Neutrophil (primary cell): ENCODE measurements around the gene MRTFB.

Source experiments
- H3K27ac ChIP-seq: fragments of 200-600 bp; sonication (generic); 2 replicates; pipeline ENCODE4 v1.5.1; 2016; ENCODE audit warnings: mild to moderate bottlenecking, moderate library complexity
- H3K27me3 ChIP-seq: fragments of 200-600 bp; sonication (generic); 2 replicates; pipeline ENCODE4 v1.6.0; 2016; ENCODE audit warnings: mild to moderate bottlenecking
- H3K36me3 ChIP-seq: fragments of 200-600 bp; sonication (generic); 2 replicates; pipeline ENCODE4 v1.5.1; 2017
- H3K4me1 ChIP-seq, 2 experiments: fragments of 200-600 bp in 1 of 2; sonication (generic) in 1 of 2; 1 replicate in 1 of 2; 2 replicates in 1 of 2; pipeline versions ENCODE4 v1.5.1 to v1.6.1; 2013 to 2016; ENCODE audit warnings: low read depth in 1 of 2, low read length in 1 of 2, mild to moderate bottlenecking in 1 of 2, moderate library complexity in 1 of 2; ENCODE audit not compliant: control insufficient read depth in 1 of 2, insufficient read depth in 1 of 2
- H3K4me3 ChIP-seq, 2 experiments: fragments of 200-600 bp in 1 of 2; sonication (generic) in 1 of 2; 1 replicate in 1 of 2; 2 replicates in 1 of 2; pipeline ENCODE4 v1.5.1; 2013 to 2016; ENCODE audit warnings: low read depth in 1 of 2, low read length in 1 of 2, mild to moderate bottlenecking in 1 of 2, moderate library complexity in 1 of 2
- H3K9me3 ChIP-seq: fragments of 200-600 bp; sonication (generic); 2 replicates; pipeline ENCODE4 v1.5.1; 2016
- TF ChIP-seq, protein P1 (sequence below): fragments of 200-600 bp; sonication (generic); IDR thresholded peaks from 2 replicates; pipeline ENCODE4 v1.5.1; 2016; ENCODE audit warnings: antibody characterized with exemption

MRTFB gene

DNA sequence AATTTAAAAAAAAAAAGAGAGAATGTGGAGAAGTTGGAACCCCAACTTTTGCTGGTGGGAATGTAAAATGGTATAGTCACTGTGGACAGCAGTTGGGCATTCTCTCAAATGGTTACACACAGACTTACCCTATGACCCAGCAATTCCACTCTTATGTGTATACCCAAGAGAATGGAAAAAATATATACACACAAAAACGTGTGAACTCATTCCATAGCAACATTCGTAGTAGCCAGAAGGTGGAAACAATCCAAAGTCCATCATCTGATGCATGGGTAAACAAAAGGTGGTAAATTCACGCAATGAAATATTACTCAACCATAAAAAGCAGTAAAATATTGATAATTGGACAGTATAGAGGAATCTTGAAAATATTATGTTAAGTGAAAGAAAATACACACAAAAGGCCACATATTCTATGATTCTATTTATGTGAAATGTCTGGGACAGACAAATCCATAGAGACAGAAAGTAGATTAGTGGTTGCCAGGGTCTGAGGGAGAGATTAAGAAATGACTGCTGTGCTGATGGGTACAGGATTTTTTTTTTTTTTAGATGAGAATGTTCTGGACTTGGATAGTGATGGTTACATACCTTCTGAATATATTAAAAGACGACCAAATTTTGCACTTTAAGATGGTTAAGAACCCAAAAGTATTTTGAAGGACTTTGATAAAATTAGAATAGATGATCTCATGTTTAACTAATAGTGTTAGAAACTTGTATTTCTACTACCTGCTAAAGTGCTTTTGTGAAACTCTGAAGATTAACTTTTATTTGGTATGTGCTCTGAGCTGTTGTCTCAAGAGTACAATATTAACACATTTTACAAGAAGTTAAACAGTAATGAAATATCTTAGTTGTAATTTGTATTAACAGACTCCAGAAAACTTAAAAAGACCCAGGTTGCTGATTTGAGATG, 60.9 kb downstream of the MRTFB start:
- H3K4me1 ChIP-seq, result no peaks in the 10 kb centered on the region
- H3K27ac ChIP-seq, result no peak overlapping the region
- no peaks in the 10 kb centered on the region for H3K9me3 ChIP-seq
- H3K4me3 ChIP-seq, result no peak overlapping the region
- TF ChIP-seq, protein P1, sequence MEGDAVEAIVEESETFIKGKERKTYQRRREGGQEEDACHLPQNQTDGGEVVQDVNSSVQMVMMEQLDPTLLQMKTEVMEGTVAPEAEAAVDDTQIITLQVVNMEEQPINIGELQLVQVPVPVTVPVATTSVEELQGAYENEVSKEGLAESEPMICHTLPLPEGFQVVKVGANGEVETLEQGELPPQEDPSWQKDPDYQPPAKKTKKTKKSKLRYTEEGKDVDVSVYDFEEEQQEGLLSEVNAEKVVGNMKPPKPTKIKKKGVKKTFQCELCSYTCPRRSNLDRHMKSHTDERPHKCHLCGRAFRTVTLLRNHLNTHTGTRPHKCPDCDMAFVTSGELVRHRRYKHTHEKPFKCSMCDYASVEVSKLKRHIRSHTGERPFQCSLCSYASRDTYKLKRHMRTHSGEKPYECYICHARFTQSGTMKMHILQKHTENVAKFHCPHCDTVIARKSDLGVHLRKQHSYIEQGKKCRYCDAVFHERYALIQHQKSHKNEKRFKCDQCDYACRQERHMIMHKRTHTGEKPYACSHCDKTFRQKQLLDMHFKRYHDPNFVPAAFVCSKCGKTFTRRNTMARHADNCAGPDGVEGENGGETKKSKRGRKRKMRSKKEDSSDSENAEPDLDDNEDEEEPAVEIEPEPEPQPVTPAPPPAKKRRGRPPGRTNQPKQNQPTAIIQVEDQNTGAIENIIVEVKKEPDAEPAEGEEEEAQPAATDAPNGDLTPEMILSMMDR, result no peak
- H3K27me3 ChIP-seq, result no peaks in the 10 kb centered on the region
- H3K36me3 ChIP-seq, result no peaks in the 10 kb centered on the region

DNA sequence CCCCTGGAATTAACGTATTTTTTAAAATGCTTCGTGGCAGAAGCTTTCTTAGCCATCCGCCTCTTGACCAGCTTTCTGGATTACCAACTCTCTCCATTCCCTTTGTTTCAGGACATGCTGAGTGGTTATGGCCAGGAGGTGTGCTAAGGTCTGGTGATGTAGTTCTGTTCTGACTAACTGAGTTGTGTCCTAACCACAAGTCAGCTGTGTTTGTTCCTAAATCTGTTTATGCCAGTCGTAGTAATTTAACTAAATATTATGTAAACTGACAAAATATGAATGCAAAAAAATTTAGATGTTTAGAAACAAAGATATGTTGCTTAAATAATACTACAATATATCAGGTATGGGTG, 61.6 kb downstream of the MRTFB start:
- Histone ChIP-seq H3K27me3 (no peaks in the 10 kb centered on the region), H3K4me1 (no peaks in the 10 kb centered on the region), H3K27ac (no peak overlapping the region), H3K36me3 (no peaks in the 10 kb centered on the region), H3K9me3 (no peaks in the 10 kb centered on the region), H3K4me3 (no peak overlapping the region)
- TF ChIP-seq, protein P1, result no peak

DNA sequence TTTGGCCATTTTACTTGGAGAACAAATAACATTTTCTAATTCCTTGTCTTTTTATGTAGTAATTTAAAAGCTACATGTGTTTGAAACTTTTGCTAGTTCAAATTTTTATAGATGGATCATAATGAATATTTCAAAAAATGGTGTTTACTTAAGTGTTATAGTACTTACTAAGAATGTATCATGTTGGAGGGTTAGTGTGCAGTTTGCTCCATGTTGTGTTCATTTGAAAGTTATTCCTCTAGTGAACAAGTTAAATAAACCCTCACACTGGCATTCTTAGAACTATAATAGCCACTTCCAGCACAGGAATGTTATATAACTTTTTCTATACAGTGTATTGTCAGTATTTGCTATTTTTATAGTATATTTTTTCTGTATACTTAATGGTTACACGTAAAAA, 62.8 kb downstream of the MRTFB start:
- no peaks in the 10 kb centered on the region for H3K4me1 ChIP-seq
- no peaks in the 10 kb centered on the region for H3K27me3 ChIP-seq
- TF ChIP-seq, protein P1, result no peak
- no peaks in the 10 kb centered on the region for H3K9me3 ChIP-seq
- H3K27ac ChIP-seq, result no peak overlapping the region
- H3K4me3 ChIP-seq, result no peak overlapping the region
- no peaks in the 10 kb centered on the region for H3K36me3 ChIP-seq

DNA sequence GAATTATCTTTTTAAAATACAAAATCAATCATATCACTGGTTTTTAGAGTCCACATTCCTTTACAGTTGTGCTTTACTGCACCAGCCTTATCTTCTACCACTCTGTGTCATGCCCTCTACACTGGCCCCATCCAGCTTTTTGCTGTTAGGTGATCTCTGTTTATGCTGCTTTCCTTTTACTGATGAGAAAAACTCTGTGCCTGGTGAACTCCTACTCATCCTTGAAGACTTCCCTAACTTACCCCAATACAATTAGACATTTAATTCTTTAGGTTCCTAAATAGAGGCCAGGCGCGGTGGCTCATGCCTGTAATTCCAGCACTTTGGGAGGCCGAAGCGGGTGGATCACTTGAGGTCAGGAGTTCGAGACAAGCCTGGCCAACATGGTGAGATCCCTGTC, 64.6 kb downstream of the MRTFB start:
- Histone ChIP-seq H3K9me3 (no peaks in the 10 kb centered on the region), H3K27ac (no peak overlapping the region), H3K4me1 (no peaks in the 10 kb centered on the region), H3K27me3 (no peaks in the 10 kb centered on the region), H3K36me3 (no peaks in the 10 kb centered on the region), H3K4me3 (no peak overlapping the region)
- TF ChIP-seq, protein P1, result no peak

DNA sequence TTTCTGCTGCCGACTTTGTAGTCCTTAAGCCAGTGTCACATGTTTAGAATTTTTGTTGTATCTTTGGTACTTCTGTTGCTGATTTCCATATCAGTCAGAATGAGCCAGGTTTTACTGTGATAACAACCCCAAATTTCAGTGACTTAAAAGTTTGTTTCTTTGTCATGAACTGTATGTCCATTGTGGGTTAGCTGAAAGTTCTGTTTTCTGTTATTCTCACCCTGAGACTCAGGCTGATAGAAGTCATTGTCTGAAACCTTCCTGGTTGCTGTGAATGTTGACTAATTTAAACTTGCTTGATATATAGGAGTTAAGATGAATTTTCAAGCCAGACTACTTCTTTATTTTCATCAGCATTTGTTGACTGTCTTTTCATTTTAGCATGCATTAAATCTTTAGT, 68.8 kb downstream of the MRTFB start:
- TF ChIP-seq, protein P1, result no peak

More for the DNA sequence above, 68.8 kb downstream of the MRTFB start:
- H3K4me3 ChIP-seq, result no peak overlapping the region
- no peaks in the 10 kb centered on the region for H3K27me3 ChIP-seq
- no peaks in the 10 kb centered on the region for H3K4me1 ChIP-seq
- H3K36me3 ChIP-seq, result no peaks in the 10 kb centered on the region
- no peaks in the 10 kb centered on the region for H3K9me3 ChIP-seq
- no peak overlapping the region for H3K27ac ChIP-seq
